GM18870 (cell line): ENCODE data around the gene CHST3.
"Not testable (repeated sequence)": the region's sequence is repeated elsewhere in the genome, so short reads cannot be mapped to it uniquely, and the experiment has no call there.

Experiments used
- ATAC-seq: cut with Tn5 transposase; IDR thresholded peaks from one replicate; pipeline ENCODE4 v1.9.1; 2021; ENCODE audit warnings: moderate library complexity; ENCODE audit not compliant: unreplicated experiment

CHST3 gene

GRCh38 chr10:72027498-72027897 lies 63.3 kb downstream of the CHST3 start:
- ATAC-seq = no peak

- no peak for ATAC-seq
These were observed 65.2 kb downstream of the CHST3 start for GRCh38 chr10:72029414-72029813.

GRCh38 chr10:72030762-72031543 lies 66.8 kb downstream of the CHST3 start:
- no peak for ATAC-seq

- ATAC-seq = no peak
These were observed 67.5 kb downstream of the CHST3 start for GRCh38 chr10:72031706-72032105.

GRCh38 chr10:72032409-72033162 lies 68.4 kb downstream of the CHST3 start:
- not testable (repeated sequence) for ATAC-seq

- ATAC-seq = no peak
These were observed 69.9 kb downstream of the CHST3 start for GRCh38 chr10:72034040-72034499.

GRCh38 chr10:72034761-72035160 lies 70.6 kb downstream of the CHST3 start:
- ATAC-seq = no peak

- no peak for ATAC-seq
These were observed 71.2 kb downstream of the CHST3 start for GRCh38 chr10:72035252-72035887.

- no peak for ATAC-seq
These were observed 73.1 kb downstream of the CHST3 start for GRCh38 chr10:72037266-72037665.

- ATAC-seq = no peak
These were observed 73.6 kb downstream of the CHST3 start for GRCh38 chr10:72037811-72038210.

GRCh38 chr10:72038458-72039001 lies 74.3 kb downstream of the CHST3 start:
- no peak for ATAC-seq

GRCh38 chr10:72039377-72039776 lies 75.2 kb downstream of the CHST3 start:
- ATAC-seq = no peak

GRCh38 chr10:72041491-72041890 lies 77.3 kb downstream of the CHST3 start:
- no peak for ATAC-seq

- no peak for ATAC-seq
These were observed 79.0 kb downstream of the CHST3 start for GRCh38 chr10:72043016-72043834.

GRCh38 chr10:72044417-72045041 lies 80.3 kb downstream of the CHST3 start:
- no peak for ATAC-seq

GRCh38 chr10:72045586-72045985 lies 81.4 kb downstream of the CHST3 start:
- no peak for ATAC-seq

GRCh38 chr10:72048450-72049124 lies 84.4 kb downstream of the CHST3 start:
- no peak for ATAC-seq

GRCh38 chr10:72049472-72049871 lies 85.3 kb downstream of the CHST3 start:
- ATAC-seq = no peak

- ATAC-seq = no peak
These were observed 86.0 kb downstream of the CHST3 start for GRCh38 chr10:72049969-72050781.
